ENCODE results near the gene COMMD1. TPM values are rescaled to one million over a fixed set of nuclear protein-coding genes. Genes with fewer than 3 reads are reported as not detected.

The COMMD1 gene
- total RNA-seq, 2 donors from 2014 or later, result 54.5 to 66.0 TPM

GRCh38 chr2:61980758-61981157, 75.3 kb downstream of the COMMD1 start:
- Histone ChIP-seq H3K9me3 (peaks cover 0 to 18% of the 10 kb centered on the region in 2 donors), H3K4me1 (peaks cover 0 to 11% of the 10 kb centered on the region in 2 donors), H3K4me3 (no peak overlapping the region), H3K36me3 (no peaks in the 10 kb centered on the region), H3K27ac (no peak overlapping the region), H3K27me3 (no peaks in the 10 kb centered on the region)
- DNase-seq (ENCODE audit: low spot score), result no peak
- TF ChIP-seq CTCF (IDR thresholded peaks at IDR 0.05), result no peak

GRCh38 chr2:61984682-61985081, 79.2 kb downstream of the COMMD1 start:
- Histone ChIP-seq H3K27ac (no peak overlapping the region), H3K36me3 (no peaks in the 10 kb centered on the region), H3K4me1 (no peaks in the 10 kb centered on the region), H3K27me3 (no peaks in the 10 kb centered on the region), H3K9me3 (peaks cover 0 to 26% of the 10 kb centered on the region in 2 donors), H3K4me3 (no peak overlapping the region)
- no peak for DNase-seq (ENCODE audit: low spot score)
- TF ChIP-seq CTCF (IDR thresholded peaks at IDR 0.05), result no peak

- H3K4me3 ChIP-seq, result no peak overlapping the region
- no peaks in the 10 kb centered on the region for H3K27me3 ChIP-seq
- TF ChIP-seq CTCF (IDR thresholded peaks at IDR 0.05), result no peak
- H3K4me1 ChIP-seq, result peaks cover 0 to 2% of the 10 kb centered on the region in 2 donors
- no peak overlapping the region for H3K27ac ChIP-seq
- no peak for DNase-seq (ENCODE audit: low spot score)
- H3K36me3 ChIP-seq, result no peaks in the 10 kb centered on the region
- peaks cover 0 to 7% of the 10 kb centered on the region in 2 donors for H3K9me3 ChIP-seq
These were observed 83.2 kb downstream of the COMMD1 start for GRCh38 chr2:61988462-61989366.

GRCh38 chr2:61993422-61994024, 88.0 kb downstream of the COMMD1 start:
- Histone ChIP-seq H3K9me3 (peaks cover 0 to 1% of the 10 kb centered on the region in 2 donors), H3K27me3 (no peaks in the 10 kb centered on the region), H3K4me1 (peaks cover 0 to 18% of the 10 kb centered on the region in 2 donors), H3K4me3 (no peak overlapping the region), H3K27ac (no peak overlapping the region), H3K36me3 (no peaks in the 10 kb centered on the region)
- DNase-seq (ENCODE audit: low spot score), result no peak
- peak; percentile 53 to 76 for TF ChIP-seq CTCF (IDR thresholded peaks at IDR 0.05)

GRCh38 chr2:61994531-61994930, 89.1 kb downstream of the COMMD1 start:
- H3K4me1 ChIP-seq, result peaks cover 0 to 18% of the 10 kb centered on the region in 2 donors
- DNase-seq (ENCODE audit: low spot score), result no peak
- H3K4me3 ChIP-seq, result no peak overlapping the region
- no peak for TF ChIP-seq CTCF (IDR thresholded peaks at IDR 0.05)
- no peak overlapping the region for H3K27ac ChIP-seq
- H3K9me3 ChIP-seq, result no peaks in the 10 kb centered on the region
- H3K36me3 ChIP-seq, result no peaks in the 10 kb centered on the region
- no peaks in the 10 kb centered on the region for H3K27me3 ChIP-seq
